Astrocyte (in vitro differentiated cells and primary cell): ENCODE measurements around the gene EVC. TPM values are rescaled to one million over a fixed set of nuclear protein-coding genes. Genes with fewer than 3 reads are reported as not detected.

ENCODE experiments used
- DNase-seq: peaks from one replicate; pipeline ENCODE4 v3.0.0-alpha.2; 2010; ENCODE audit warnings: low read depth
- FAIRE-seq: peaks from 2 replicates; lab custom pipeline; 2011; peaks lifted over from hg19 to GRCh38; lab: Jason Lieb, UNC
- H2AFZ ChIP-seq: 2 replicates; pipeline ENCODE4 v1.6.0; 2012; ENCODE audit warnings: low read depth, low read length, inconsistent platforms
- H3K27ac ChIP-seq: 2 replicates; pipeline ENCODE4 v1.5.1; 2011; ENCODE audit warnings: low read depth, low read length, inconsistent platforms
- H3K27me3 ChIP-seq: 2 replicates; pipeline ENCODE4 v1.6.0; 2011; ENCODE audit warnings: low read length, inconsistent platforms; ENCODE audit not compliant: insufficient read depth
- H3K36me3 ChIP-seq: 2 replicates; pipeline ENCODE4 v1.5.1; 2011; ENCODE audit warnings: low read length, inconsistent platforms; ENCODE audit not compliant: insufficient read depth
- H3K4me1 ChIP-seq: 2 replicates; pipeline ENCODE4 v1.5.1; 2011; ENCODE audit warnings: low read length, inconsistent platforms; ENCODE audit not compliant: insufficient read depth
- H3K4me2 ChIP-seq: 2 replicates; pipeline ENCODE4 v1.6.0; 2012; ENCODE audit warnings: low read length, inconsistent platforms
- H3K4me3 ChIP-seq: 2 replicates; pipeline ENCODE4 v1.5.1; 2011; ENCODE audit warnings: low read depth, mild to moderate bottlenecking, low read length, inconsistent platforms; ENCODE audit not compliant: insufficient read depth
- H3K79me2 ChIP-seq: 2 replicates; pipeline ENCODE4 v1.6.0; 2012; ENCODE audit warnings: mild to moderate bottlenecking, low read length, inconsistent platforms; ENCODE audit not compliant: insufficient read depth
- H3K9ac ChIP-seq: 2 replicates; pipeline ENCODE4 v1.6.0; 2012; ENCODE audit warnings: mild to moderate bottlenecking, low read length, inconsistent platforms
- H3K9me3 ChIP-seq: 2 replicates; pipeline ENCODE4 v1.5.1; 2012; ENCODE audit warnings: low read depth, mild to moderate bottlenecking, low read length, inconsistent platforms; ENCODE audit not compliant: insufficient read depth
- H4K20me1 ChIP-seq: 2 replicates; pipeline ENCODE4 v1.6.0; 2012; ENCODE audit warnings: low read length, inconsistent platforms; ENCODE audit not compliant: insufficient read depth
- H3K27ac Mint-ChIP-seq: one replicate; pipeline ENCODE4 v1.8.0; 2021; ENCODE audit warnings: mild to moderate bottlenecking, mixed read lengths; ENCODE audit not compliant: unreplicated experiment
- H3K27me3 Mint-ChIP-seq: one replicate; pipeline ENCODE4 v1.8.0; 2021; ENCODE audit warnings: low read depth, mixed read lengths; ENCODE audit not compliant: unreplicated experiment
- H3K36me3 Mint-ChIP-seq: one replicate; pipeline ENCODE4 v1.8.0; 2021; ENCODE audit warnings: low read depth, mixed read lengths; ENCODE audit not compliant: unreplicated experiment
- H3K4me1 Mint-ChIP-seq: one replicate; pipeline ENCODE4 v1.8.0; 2021; ENCODE audit warnings: low read depth, mixed read lengths; ENCODE audit not compliant: unreplicated experiment
- H3K4me3 Mint-ChIP-seq: one replicate; pipeline ENCODE4 v1.8.0; 2021; ENCODE audit warnings: mild to moderate bottlenecking, moderate library complexity, mixed read lengths; ENCODE audit not compliant: unreplicated experiment
- H3K9me3 Mint-ChIP-seq: one replicate; pipeline ENCODE4 v1.8.0; 2021; ENCODE audit warnings: mild to moderate bottlenecking, mixed read lengths; ENCODE audit not compliant: unreplicated experiment
- CTCF ChIP-seq: IDR thresholded peaks from 2 replicates; pipeline ENCODE4 v1.5.1; 2011; ENCODE audit warnings: low read depth, mild to moderate bottlenecking, inconsistent platforms, low read length, moderate library complexity; ENCODE audit not compliant: insufficient read depth
- EZH2 ChIP-seq: IDR thresholded peaks from 2 replicates; pipeline ENCODE4 v1.6.1; 2012; ENCODE audit warnings: mild to moderate bottlenecking, low read length, inconsistent platforms; ENCODE audit not compliant: insufficient read depth
- total RNA-seq: library from RNA; stranded (reverse); gene quantifications from 2 replicates; pipeline ENCODE4 v1.2.1, GENCODE V29; 2021

EVC gene
- total RNA-seq, 1 donor from 2014 or later = 23.9 TPM

GRCh38 chr4:5751666-5752375 lies 40.8 kb downstream of the EVC start:
- no peak overlapping the region for H3K27ac Mint-ChIP-seq
- peaks cover 23% of the 10 kb centered on the region for H3K36me3 ChIP-seq
- H3K36me3 Mint-ChIP-seq = peaks cover 36% of the 10 kb centered on the region
- H3K4me3 ChIP-seq = no peak overlapping the region
- peak overlapping the region; percentile 85 for H3K27ac ChIP-seq
- no peaks in the 10 kb centered on the region for H4K20me1 ChIP-seq
- no peak overlapping the region for H3K4me3 Mint-ChIP-seq
- peaks cover 6% of the 10 kb centered on the region for H3K79me2 ChIP-seq
- TF ChIP-seq CTCF (no peak), EZH2 (no peak)
- H3K9me3 ChIP-seq = no peaks in the 10 kb centered on the region
- peaks cover 70% of the 10 kb centered on the region for H3K4me1 ChIP-seq
- no peaks in the 10 kb centered on the region for H3K27me3 ChIP-seq
- no peaks in the 10 kb centered on the region for H3K27me3 Mint-ChIP-seq
- H3K4me2 ChIP-seq = peak overlapping the region; percentile 59
- H3K9me3 Mint-ChIP-seq = no peaks in the 10 kb centered on the region
- DNase-seq (no peak), FAIRE-seq (no peak)
- H2AFZ ChIP-seq = no peak overlapping the region
- peaks cover 59% of the 10 kb centered on the region for H3K4me1 Mint-ChIP-seq
- peak overlapping the region; percentile 73 for H3K9ac ChIP-seq

GRCh38 chr4:5752376-5753184 lies 41.6 kb downstream of the EVC start:
- Mint-ChIP-seq H3K9me3 (no peaks in the 10 kb centered on the region), H3K27me3 (no peaks in the 10 kb centered on the region), H3K4me1 (peaks cover 51% of the 10 kb centered on the region), H3K36me3 (peaks cover 35% of the 10 kb centered on the region), H3K27ac (no peak overlapping the region), H3K4me3 (no peak overlapping the region)
- Histone ChIP-seq H3K36me3 (peaks cover 29% of the 10 kb centered on the region), H2AFZ (no peak overlapping the region), H3K9me3 (no peaks in the 10 kb centered on the region), H3K9ac (peak overlapping the region; percentile 73), H3K27ac (peak overlapping the region; percentile 85), H3K4me2 (peak overlapping the region; percentile 59), H4K20me1 (no peaks in the 10 kb centered on the region), H3K4me1 (peaks cover 67% of the 10 kb centered on the region), H3K27me3 (no peaks in the 10 kb centered on the region), H3K4me3 (no peak overlapping the region), H3K79me2 (peaks cover 6% of the 10 kb centered on the region)
- FAIRE-seq (no peak), DNase-seq (peak; percentile 63)
- TF ChIP-seq CTCF (peak; percentile 4), EZH2 (no peak)
